GM18868 (cell line): ENCODE data around the gene BCAS3.
"Not testable (repeated sequence)": the region's sequence is repeated elsewhere in the genome, so short reads cannot be mapped to it uniquely, and the experiment has no call there.

Experiments used
- ATAC-seq: cut with Tn5 transposase; IDR thresholded peaks from one replicate; pipeline ENCODE4 v1.9.1; 2021; ENCODE audit warnings: mild to moderate bottlenecking, moderate library complexity; ENCODE audit not compliant: unreplicated experiment

BCAS3 gene

DNA sequence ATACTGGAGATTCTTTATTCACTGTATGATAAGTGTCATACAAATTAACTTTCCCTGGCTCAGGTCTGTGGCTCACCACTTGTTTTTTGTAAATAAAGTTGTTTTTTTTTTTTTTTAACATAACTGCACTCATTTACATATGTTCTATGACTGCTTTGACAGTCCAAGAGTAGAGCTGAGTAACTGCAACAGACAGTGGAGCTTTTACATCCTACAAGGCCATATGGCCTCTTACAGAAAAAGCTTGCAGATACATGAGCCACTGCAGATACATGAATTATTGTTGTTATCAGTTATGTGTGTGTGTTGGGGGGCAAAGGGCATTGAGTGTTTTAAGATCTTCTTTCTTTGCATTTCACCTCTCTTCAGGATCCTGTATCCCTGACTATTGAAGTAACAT is 311.7 kb downstream of the BCAS3 start:
- no peak for ATAC-seq

DNA sequence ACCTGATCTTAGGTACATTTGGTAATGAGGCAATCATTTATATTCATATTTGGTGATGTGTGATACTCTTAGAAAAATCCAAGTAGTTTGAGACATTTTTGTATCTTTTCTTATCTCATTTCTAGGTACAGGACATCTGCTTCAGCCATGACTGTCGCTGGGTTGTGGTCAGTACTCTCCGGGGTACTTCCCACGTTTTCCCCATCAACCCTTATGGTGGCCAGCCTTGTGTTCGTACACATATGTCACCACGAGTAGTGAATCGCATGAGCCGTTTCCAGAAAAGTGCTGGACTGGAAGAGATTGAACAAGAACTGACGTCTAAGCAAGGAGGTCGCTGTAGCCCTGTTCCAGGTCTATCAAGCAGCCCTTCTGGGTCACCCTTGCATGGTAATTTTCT is 312.2 kb downstream of the BCAS3 start:
- no peak for ATAC-seq

DNA sequence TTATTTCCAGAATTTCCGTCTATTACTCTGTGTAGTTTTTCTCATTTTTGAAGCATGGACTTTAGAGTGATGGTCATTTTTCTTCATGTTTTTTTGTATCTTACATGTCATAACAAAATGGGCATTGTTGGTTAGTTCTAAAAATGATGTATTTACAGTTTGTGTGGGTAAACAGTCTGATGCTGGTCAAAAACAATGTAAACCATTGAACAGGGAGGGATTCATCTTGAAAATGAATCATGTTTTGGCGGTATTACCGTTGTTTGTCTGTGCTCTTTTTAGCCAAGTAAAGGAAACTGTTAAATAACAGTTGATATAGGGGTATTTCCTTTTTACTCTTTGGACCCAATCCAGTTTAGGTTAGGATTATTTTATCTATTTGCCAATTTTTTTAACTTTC is 315.8 kb downstream of the BCAS3 start:
- no peak for ATAC-seq

DNA sequence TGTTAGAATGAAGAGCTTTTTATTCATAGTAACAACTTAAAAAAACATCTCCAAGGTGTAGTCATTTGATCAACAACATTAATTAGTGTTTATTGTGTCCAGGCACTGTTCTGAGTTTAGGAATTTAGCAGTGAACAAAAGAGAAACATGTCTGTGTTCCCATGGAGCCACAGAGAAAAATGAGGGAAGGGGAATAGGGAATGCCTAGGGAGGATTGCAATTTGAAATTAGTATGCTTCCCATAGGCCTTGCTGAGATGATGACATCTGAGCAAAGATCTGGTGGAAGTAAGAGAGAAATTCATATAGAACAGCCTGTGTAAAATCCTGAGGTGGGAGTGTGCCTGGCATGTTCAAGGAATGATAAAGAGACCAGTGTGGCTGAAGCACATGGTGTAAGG is 318.0 kb downstream of the BCAS3 start:
- ATAC-seq: no peak

DNA sequence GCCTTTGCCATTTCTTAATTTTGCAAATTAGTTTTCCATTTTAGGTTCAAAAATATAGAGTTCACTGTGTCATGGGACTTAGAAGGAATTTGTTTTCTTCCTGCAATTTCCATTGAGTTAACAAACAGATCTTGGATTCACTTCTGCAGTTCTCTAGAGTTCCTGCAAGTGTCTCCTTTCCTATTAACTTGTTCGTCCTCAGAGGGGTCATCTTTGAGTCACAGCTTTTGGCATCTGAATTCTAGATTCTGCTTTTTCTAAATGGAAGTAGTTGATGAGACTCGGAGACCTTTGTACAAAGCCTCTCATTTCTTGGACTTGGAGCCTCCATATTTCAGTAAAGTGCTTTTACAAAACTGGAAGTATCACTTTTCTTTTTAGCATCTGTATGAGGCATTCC is 323.3 kb downstream of the BCAS3 start:
- ATAC-seq: no peak

DNA sequence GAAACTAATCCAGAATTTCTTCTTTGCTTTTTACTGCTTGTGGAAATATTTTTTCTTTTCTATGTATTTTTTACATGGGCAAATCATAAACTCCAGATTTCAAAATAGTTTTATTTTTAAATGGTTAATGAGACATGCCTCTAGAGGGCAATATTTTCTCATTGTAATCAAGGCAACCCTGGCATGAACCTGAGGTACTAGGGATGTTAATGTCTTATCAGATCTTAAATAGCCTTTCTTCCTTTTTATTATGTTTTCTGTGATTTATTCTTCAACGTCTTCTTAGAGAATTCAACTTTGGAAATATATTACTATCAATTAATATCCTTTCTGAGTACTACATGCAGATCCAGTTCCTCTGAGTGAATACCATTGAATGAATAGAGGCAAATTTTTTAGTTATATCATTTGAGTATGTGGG is 324.7 kb downstream of the BCAS3 start:
- no peak for ATAC-seq

DNA sequence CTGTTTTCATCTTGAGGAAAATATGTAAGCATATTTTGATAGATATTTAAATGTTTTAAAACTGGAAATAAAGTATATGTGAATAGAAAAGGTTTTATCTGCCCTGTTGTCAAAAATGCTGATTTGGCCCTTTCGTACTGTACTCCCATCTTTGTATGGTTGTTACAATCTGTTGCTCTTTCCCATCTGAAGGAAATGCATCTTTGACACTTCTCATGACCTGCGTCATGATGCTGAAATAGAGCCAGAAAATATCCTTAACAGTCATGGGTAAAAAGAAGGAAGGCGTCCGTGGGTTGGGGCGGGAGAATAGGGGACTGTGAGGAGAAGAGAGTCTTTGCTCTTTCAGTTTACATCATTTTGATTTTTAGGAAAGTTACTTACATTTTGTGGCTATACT is 327.7 kb downstream of the BCAS3 start:
- no peak for ATAC-seq

DNA sequence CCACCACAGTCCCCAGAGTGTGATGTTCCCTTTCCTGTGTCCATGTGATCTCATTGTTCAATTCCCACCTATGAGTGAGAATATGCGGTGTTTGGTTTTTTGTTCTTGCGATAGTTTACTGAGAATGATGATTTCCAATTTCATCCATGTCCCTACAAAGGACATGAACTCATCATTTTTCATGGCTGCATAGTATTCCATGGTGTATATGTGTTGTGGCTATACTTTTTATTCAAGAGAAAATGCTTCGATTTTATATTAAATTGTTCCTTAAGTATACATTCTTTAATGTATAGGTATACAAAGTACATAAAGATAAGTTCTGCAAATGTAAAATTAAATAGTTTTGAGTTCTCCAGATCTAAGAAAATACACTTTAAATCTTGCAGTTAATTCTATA is 328.3 kb downstream of the BCAS3 start:
- not testable (repeated sequence) for ATAC-seq

DNA sequence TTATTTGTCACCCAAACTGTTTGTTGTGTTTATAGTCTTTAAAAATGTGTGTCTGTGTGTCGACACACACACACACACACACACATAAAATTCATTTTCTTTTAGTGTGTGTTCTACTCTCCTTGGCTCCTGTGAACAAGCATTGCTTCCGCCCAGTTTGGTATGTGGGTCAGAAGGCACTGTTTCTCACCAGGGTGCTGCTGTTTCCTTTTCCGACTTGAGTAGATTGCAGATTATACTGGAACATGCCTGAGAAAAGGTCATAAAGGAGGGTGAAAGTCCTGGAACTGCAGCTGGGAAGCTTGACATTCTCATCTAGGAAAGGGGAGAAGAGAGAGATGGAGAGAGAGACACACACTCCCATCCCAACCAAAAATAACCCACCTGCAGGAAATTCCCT is 330.3 kb downstream of the BCAS3 start:
- no peak for ATAC-seq

DNA sequence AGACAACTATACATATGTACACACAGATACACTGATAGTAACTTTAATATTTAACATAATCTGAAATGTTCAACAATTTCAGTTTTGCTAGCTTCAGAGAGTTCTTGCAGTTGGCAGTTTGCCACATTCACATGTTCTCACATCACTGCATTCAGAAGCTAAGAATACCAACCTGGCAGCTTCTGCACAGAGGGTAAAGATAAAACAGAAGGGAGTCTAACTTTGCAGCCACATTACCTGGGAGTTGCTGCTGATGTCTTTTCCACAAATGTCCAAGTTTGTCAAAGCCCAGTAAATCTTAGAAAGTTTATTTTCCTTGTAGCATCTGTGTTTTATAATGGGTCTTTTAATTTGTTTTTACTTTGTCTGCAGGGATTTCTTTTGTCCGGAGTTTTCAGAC is 332.0 kb downstream of the BCAS3 start:
- ATAC-seq: no peak

DNA sequence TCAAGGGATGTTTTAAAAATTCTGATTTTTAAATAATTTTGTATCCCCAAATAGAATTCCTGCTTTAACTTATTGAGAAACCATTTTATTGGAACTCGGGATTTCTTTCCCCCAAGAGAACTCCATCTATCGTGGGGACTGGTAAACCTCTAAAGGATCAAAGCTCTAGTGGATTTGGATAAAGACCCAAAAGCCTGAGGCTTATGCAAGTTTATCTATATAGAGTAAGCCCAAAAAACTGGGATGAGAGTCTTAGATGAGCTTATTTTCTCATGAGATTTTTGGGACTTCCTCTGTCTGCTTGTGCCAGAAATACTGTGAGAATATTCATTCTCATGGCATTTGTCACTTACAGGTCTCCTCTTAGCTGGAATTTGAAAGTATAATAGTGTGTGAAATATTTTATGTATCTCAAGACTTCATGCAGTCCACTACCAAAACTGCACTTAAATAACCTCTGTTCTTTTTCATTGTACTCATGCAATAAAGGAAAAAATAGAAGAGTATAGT is 333.1 kb downstream of the BCAS3 start:
- ATAC-seq: no peak

DNA sequence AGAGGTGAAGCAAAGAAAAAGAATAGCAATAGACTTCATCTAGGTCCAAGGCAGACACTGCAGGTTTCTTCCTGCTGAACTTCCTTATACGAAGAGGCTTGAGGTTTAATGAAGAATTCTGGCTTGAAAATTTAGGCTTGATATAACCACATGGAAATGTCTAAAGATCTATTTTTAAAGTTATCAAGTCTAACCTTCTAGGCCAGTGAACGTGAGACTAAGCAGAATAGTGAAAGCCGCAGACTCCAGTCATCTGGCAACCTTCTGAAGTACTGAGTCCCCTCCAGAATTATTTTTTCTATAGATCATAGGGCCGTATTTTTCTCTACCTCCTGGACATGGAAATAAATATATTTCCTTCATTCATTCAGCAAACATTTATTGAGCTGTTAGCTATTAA is 333.6 kb downstream of the BCAS3 start:
- no peak for ATAC-seq

DNA sequence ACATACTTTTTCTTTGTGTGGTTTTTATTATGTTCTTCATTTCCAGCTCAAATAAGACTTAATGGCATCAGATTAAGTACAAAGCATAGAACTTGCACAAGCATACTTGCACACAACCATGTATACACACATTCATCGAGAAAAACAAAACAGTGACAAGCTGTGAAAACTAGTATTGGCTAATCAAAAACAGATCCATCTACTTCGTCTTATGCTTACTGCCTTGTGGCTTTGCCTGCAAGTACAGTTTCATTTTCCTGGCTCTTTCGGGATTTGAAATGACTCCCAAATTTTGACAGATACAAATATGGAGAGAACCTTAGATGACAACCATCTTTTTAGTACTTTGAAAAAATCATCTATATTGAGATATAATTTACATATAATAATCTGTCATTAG is 338.3 kb downstream of the BCAS3 start:
- no peak for ATAC-seq

DNA sequence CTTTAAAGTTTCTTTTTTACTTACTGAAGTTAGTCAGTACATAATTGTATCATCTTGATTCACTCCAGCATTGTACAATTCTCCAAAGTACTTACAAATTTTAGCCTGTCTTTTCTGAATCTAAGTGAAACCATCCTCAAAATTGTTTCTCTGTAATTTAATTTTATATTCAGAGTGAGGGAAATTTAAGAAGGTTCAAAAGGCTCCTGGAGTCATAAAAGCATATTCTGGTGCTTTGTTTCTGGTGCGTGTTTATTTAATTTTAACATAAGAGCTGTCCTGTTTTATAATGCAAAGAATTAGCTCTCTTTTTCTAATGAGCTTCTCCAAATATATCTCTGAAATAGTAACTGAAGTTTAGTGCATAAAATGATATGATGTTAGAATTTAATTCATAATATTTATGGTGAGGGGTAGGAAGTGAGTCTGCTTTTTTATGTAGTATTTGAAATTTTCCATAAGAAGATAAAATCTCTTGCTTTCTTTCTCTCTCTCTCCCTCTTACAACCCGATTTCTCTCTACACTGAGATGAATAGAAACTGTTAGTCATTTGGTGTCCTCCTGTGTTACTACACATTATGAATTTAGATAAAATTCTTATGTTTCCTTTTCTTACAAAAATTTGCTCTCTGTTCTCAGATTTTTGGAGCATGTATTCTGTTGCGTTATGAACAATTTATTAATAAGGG is 339.8 kb downstream of the BCAS3 start:
- ATAC-seq: no peak

DNA sequence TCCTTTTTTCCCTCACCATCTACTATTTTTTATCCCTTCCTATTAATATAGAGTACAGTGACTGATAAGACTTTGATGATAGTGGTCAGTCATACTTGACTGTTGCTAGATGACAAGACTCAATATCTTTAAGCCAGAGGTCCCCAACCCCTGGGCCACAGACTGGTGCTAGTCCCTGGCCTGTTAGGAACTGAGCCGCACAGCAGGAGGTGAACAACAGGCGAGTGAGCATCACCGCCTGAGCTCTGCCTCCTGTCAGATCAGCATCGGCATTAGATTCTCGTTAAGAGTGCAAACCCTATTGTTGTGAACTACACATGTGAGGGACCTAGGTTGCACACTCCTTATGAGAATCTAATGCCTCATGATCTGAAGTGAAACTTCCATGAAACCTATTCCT is 341.3 kb downstream of the BCAS3 start:
- ATAC-seq: no peak

DNA sequence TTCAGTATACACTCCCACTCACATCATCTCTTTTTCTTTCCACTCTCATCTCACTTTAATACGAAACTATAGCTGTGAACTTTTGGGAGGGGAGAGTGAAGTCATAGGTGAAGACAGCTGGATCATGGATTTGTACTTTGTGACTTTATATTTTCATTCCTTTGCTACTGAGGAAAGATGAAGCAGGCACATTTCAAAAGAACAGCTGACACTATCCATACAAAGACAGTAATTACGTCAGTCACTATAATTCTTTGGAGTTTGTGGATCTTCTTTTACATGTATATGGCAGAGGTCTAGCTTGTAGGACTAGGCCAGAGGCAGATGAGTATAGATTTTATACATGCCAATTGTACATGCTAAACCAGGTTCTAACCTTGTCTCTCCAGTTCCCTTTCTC is 346.3 kb downstream of the BCAS3 start:
- no peak for ATAC-seq

DNA sequence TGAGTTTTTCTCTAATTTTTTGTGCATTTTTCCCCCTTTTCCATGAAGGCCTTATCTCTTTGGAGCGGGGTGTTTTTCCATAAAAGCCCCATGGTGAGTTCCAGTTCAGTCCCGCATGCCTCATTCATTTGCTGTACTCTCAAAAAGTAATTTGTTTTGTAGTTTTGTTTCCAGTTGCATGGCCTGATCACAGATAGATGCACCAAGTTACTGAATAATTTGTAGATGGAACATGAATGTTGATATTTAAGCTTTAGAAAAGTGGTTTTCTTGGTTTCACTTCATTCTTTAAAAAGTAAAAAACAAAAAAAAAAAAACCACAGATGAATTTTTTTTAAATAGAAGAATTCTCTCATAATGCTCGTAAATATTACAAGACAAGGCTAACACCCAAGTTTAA is 349.2 kb downstream of the BCAS3 start:
- no peak for ATAC-seq

DNA sequence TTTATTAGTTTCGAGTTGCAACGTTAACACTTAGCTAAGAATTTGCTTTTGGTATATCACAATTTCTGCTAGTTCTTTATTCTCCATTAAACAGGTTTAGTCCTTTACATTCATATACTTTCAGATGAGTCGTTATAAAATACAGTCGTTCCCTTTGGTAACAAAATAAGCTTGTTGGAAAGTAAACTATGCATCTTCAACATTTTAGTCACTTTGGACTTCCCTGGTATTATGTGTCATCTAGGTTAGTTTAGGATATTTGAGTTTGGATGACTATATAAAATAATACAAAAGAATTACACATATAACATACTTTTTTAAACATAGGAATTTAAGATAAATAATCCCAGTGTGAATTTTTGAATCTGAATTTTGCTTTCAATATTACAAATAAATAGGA is 351.5 kb downstream of the BCAS3 start:
- ATAC-seq: no peak

DNA sequence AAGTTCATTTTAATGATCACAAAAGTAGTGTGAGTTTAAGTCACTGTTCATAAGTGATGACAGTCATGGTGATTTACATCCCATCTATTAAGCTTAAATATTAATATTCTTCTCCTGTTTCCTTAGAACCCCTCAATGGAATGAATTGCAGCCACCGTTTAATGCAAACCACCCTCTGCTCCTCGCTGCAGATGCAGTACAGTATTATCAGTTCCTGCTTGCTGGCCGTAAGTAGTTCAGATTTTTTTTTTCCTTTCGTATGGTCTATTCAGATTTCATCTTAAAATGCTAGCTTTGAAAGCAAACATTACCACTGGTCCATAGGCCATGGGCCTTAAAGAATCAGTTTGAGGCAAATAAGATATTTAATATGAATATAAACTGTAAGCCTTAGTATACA is 363.0 kb downstream of the BCAS3 start:
- ATAC-seq: no peak

DNA sequence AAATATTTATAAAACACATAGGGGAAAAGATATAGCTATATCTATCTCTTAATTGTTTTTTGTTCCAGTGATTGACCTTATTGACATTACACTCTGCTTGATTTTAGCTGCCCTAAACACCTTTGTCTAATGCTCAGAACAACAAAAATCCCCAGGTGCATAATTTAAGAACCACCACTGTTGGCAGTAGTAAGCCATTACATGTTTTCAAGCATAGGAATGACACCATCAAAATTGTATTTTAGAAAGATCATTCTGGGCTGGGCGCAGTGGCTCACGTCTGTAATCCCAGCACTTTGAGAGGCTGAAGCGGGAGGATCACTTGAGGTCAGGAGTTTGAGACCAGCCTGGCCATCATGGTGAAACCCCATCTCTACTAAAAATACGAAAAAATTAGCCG is 364.7 kb downstream of the BCAS3 start:
- ATAC-seq: not testable (repeated sequence)

DNA sequence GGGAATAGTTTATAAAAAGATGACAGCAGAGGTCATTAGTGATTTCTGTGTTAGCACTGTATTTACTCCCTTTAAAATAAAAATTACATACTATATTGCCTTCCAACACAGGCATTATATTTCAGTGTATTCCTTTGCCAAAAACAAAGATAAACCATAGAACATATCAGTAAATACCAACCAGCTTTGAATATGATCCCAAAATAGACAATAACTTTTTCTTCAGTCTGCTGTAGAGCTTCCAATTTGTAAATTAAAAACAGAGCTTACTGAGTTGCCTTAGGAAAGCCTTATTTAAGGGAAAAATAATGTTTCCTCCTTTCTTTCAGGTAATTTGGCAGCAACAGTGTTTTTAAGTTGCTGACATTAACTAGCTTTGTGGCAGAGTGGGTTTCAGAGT is 369.9 kb downstream of the BCAS3 start:
- ATAC-seq: no peak

DNA sequence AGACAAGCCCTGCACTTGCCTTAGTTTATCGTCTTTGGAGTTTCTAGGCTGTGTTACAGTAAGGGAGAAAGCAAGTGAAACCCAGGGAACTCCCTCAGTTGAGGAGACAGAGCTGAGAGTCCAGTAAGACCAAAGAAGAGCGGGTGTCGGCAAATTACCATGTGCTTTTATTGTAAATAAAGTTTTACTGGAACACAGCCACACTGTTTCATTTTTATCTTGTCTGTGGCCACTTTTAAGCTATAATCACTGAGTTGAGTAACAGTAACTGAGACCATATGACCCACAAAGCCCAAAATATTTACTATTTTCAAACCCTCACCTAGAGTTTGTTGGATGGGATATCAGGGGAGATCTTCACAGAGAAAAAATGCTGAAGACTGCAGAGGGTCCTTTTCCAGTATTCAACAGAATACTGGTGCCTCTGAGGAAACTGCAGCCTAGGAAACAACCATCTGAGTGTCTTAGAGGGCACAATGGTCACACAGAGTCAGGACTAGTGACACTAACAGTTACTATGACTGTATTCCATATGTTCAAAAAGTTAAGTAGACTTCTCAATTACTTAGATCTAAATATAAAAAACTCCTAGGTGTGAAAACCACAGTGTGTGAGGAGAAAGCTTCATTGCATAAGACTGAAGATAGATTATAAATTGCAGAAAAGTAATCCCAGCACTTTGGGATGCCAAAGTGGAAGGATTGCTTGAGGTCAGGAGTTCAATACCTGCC is 370.9 kb downstream of the BCAS3 start:
- no peak for ATAC-seq

DNA sequence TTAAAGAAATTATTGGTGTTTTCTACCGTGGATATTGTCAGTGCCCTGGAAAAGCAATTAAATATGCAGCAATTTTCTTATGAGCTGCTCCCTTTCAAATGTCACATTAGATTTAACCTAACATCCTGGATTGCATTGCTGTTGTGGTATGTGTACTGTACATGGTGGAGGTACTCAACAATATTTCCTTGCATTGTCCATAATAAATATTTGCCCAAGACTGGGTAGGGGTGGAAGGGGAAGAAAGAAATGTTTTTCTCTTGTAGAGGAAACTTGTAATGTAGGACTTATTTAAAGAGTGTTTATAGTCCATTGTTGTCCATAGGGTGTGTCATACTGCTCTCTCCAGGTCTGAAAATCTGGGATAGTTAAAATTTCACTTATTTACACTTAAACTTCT is 375.8 kb downstream of the BCAS3 start:
- ATAC-seq: no peak
